ENCODE measurements around the gene SLC17A9.

- no peak for TF ChIP-seq GATA2 (IDR thresholded peaks at IDR 0.05; ENCODE audit: low read depth, low read length)
- no peak for TF ChIP-seq GATA3 (IDR thresholded peaks at IDR 0.05; ENCODE audit: low read depth, low read length)
These were observed 22.8 kb downstream of the SLC17A9 start for GRCh38 chr20:62975251-62975760.

All from SH-SY5Y (cell line).